ENCODE measurements around the gene GFRAL.

GRCh38 chr6:55304747-55305146 lies 22.5 kb upstream of the GFRAL start:
- TF ChIP-seq GATA3 (IDR thresholded peaks at IDR 0.05; ENCODE audit: low read depth, low read length) (no peak), GATA2 (IDR thresholded peaks at IDR 0.05; ENCODE audit: low read depth, low read length) (no peak)

Data from SH-SY5Y (cell line).